Neural progenitor cell (in vitro differentiated cells): Measurements from ENCODE around the gene S100A6.
"Not testable (repeated sequence)": the region's sequence is repeated elsewhere in the genome, so short reads cannot be mapped to it uniquely, and the experiment has no call there.

ENCODE experiments used
- CTCF ChIP-seq: fragments of 200-600 bp; sonication (generic); IDR thresholded peaks from 2 replicates; pipeline ENCODE4 v1.5.1; 2017; ENCODE audit warnings: antibody characterized with exemption, mild to moderate bottlenecking
- EZH2 ChIP-seq: fragments of 200-600 bp; sonication (generic); IDR thresholded peaks from 2 replicates; pipeline ENCODE4 v1.6.1; 2017; ENCODE audit warnings: antibody characterized with exemption, mild to moderate bottlenecking, moderate library complexity
- EZH2phosphoT487 ChIP-seq: fragments of 200-600 bp; sonication (generic); IDR thresholded peaks from 2 replicates; pipeline ENCODE4 v1.6.1; 2017; ENCODE audit warnings: antibody characterized with exemption

- TF ChIP-seq CTCF, EZH2, EZH2phosphoT487: not testable (repeated sequence)
These were observed 26.2 kb upstream of the S100A6 start for GRCh38 chr1:153562021-153562420.
